HG02870 (cell line): ENCODE data around the gene N4BP3.
"Not testable (repeated sequence)": the region's sequence is repeated elsewhere in the genome, so short reads cannot be mapped to it uniquely, and the experiment has no call there.

Source experiments
- ATAC-seq: cut with Tn5 transposase; IDR thresholded peaks from one replicate; pipeline ENCODE4 v1.9.1; 2021; ENCODE audit warnings: mild to moderate bottlenecking, moderate library complexity; ENCODE audit not compliant: unreplicated experiment

The N4BP3 gene

GRCh38 chr5:178113141-178113787, at the start of gene N4BP3:
Gene N4BP3, plus strand, starts transcription at chr5:178113532. Its CDS starts 6,052 bp downstream, at chr5:178119584.
- ATAC-seq: no peak

- ATAC-seq: no peak
These were observed 45.6 kb upstream of the N4BP3 start for GRCh38 chr5:178067755-178068154.

GRCh38 chr5:178068293-178068692, 45.0 kb upstream of the N4BP3 start:
- no peak for ATAC-seq

GRCh38 chr5:178069909-178070308, 43.4 kb upstream of the N4BP3 start:
- ATAC-seq: no peak

- no peak for ATAC-seq
These were observed 42.2 kb upstream of the N4BP3 start for GRCh38 chr5:178071108-178071507.

- no peak for ATAC-seq
These were observed 40.6 kb upstream of the N4BP3 start for GRCh38 chr5:178072749-178073148.

- no peak for ATAC-seq
These were observed 38.9 kb upstream of the N4BP3 start for GRCh38 chr5:178074266-178074952.

- ATAC-seq: not testable (repeated sequence)
These were observed 36.4 kb upstream of the N4BP3 start for GRCh38 chr5:178076965-178077364.

- no peak for ATAC-seq
These were observed 35.6 kb upstream of the N4BP3 start for GRCh38 chr5:178077751-178078150.

GRCh38 chr5:178078197-178079010, 34.9 kb upstream of the N4BP3 start:
- ATAC-seq: no peak

- ATAC-seq: no peak
These were observed 33.3 kb upstream of the N4BP3 start for GRCh38 chr5:178080056-178080455.

GRCh38 chr5:178080618-178081410, 32.5 kb upstream of the N4BP3 start:
- ATAC-seq: no peak

- ATAC-seq: no peak
These were observed 31.6 kb upstream of the N4BP3 start for GRCh38 chr5:178081571-178082243.

- no peak for ATAC-seq
These were observed 29.4 kb upstream of the N4BP3 start for GRCh38 chr5:178083922-178084321.

GRCh38 chr5:178085316-178085715, 28.0 kb upstream of the N4BP3 start:
- ATAC-seq: no peak

GRCh38 chr5:178086266-178086665, 27.1 kb upstream of the N4BP3 start:
- no peak for ATAC-seq

GRCh38 chr5:178087199-178087598, 26.1 kb upstream of the N4BP3 start:
- not testable (repeated sequence) for ATAC-seq

- ATAC-seq: no peak
These were observed 22.5 kb upstream of the N4BP3 start for GRCh38 chr5:178090856-178091255.

- ATAC-seq: no peak
These were observed 20.2 kb upstream of the N4BP3 start for GRCh38 chr5:178093134-178093533.

- no peak for ATAC-seq
These were observed 19.0 kb upstream of the N4BP3 start for GRCh38 chr5:178094345-178094744.
